Vagina (tissue), 2 donors: ENCODE measurements around the gene FAM204A.

ENCODE experiments used
- CTCF ChIP-seq, 3 experiments: fragments of 450-650 bp in 2 of 3; fragments of 200-600 bp in 1 of 3; sonication (generic) in 1 of 3; IDR thresholded peaks; one replicate each; pipeline ENCODE4 v1.5.1; 2017 to 2019; ENCODE audit warnings: antibody characterized with exemption in 3 of 3, mild to moderate bottlenecking in 2 of 3, moderate library complexity in 2 of 3
- POLR2A ChIP-seq, 2 donors: fragments of 450-650 bp; IDR thresholded peaks; one replicate each; pipeline ENCODE4 v1.6.1; 2017; ENCODE audit warnings: antibody characterized with exemption in 2 of 2, mild to moderate bottlenecking in 2 of 2, moderate library complexity in 2 of 2

GRCh38 chr10:118258285-118258684 lies 83.8 kb downstream of the FAM204A start:
- TF ChIP-seq POLR2A (IDR thresholded peaks at IDR 0.05) (no peak), CTCF (IDR thresholded peaks at IDR 0.05) (no peak)
